ENCODE results near the gene NUDT3. TPM values are rescaled to one million over a fixed set of nuclear protein-coding genes. Genes with fewer than 3 reads are reported as not detected.

NUDT3 gene
- polyA plus RNA-seq, 1 of the 3 experiments (the other 2 are of a cell fraction) = 11.9 TPM

DNA sequence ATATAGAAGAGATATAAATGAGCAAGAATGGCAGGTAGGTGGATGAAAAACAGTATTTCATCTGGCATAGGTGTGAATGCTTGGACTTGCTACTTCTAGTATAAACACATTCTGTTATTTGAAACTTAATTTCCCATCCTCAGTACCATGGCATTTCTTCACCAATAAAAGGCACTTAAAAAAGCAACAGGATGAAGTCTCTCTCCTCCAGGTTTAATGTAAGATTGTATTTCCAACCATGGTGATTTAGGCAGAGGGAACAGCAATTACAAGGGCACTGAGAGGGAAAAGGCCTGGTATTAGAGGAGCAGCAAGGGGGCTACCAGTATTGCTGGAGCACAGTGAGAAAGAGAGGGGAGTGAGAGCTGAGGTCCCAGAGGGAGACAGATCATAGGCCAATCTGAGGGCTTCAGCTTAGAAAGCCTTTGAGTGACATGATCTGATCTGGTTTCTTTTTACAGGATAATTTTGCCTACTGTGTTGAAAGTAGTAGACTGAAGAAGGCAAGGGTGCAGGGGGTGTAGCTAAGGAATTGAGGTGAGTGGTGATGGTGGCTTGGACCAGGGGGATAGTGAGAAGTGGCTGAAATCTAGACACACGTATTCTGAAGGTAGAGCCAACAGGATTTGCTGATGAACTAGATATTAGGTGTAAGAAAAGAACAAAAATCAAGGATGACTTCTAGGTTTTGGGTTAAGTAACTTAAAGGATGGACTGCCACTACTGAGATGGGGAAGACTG is 75.9 kb downstream of the NUDT3 start (continued):
- TF ChIP-seq, protein P1, sequence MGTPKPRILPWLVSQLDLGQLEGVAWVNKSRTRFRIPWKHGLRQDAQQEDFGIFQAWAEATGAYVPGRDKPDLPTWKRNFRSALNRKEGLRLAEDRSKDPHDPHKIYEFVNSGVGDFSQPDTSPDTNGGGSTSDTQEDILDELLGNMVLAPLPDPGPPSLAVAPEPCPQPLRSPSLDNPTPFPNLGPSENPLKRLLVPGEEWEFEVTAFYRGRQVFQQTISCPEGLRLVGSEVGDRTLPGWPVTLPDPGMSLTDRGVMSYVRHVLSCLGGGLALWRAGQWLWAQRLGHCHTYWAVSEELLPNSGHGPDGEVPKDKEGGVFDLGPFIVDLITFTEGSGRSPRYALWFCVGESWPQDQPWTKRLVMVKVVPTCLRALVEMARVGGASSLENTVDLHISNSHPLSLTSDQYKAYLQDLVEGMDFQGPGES (IDR thresholded peaks at IDR 0.05; ENCODE audit: low read depth, low read length) = no peak
- TF ChIP-seq MXI1 (IDR thresholded peaks at IDR 0.05; ENCODE audit: low read depth, low read length) = no peak

- CTCF ChIA-PET = interaction anchor here (0.8 to 1.6 kb wide), 2 partner anchors 10 to 67 kb away, joined by 3 to 4 read pairs; partner anchors contain the start of gene SMIM29
- TF ChIP-seq, protein P2, sequence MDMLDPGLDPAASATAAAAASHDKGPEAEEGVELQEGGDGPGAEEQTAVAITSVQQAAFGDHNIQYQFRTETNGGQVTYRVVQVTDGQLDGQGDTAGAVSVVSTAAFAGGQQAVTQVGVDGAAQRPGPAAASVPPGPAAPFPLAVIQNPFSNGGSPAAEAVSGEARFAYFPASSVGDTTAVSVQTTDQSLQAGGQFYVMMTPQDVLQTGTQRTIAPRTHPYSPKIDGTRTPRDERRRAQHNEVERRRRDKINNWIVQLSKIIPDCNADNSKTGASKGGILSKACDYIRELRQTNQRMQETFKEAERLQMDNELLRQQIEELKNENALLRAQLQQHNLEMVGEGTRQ (IDR thresholded peaks at IDR 0.05; ENCODE audit: borderline replicate concordance, low read depth, low read length) = no peak
- TF ChIP-seq, protein P3, sequence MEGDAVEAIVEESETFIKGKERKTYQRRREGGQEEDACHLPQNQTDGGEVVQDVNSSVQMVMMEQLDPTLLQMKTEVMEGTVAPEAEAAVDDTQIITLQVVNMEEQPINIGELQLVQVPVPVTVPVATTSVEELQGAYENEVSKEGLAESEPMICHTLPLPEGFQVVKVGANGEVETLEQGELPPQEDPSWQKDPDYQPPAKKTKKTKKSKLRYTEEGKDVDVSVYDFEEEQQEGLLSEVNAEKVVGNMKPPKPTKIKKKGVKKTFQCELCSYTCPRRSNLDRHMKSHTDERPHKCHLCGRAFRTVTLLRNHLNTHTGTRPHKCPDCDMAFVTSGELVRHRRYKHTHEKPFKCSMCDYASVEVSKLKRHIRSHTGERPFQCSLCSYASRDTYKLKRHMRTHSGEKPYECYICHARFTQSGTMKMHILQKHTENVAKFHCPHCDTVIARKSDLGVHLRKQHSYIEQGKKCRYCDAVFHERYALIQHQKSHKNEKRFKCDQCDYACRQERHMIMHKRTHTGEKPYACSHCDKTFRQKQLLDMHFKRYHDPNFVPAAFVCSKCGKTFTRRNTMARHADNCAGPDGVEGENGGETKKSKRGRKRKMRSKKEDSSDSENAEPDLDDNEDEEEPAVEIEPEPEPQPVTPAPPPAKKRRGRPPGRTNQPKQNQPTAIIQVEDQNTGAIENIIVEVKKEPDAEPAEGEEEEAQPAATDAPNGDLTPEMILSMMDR (IDR thresholded peaks at IDR 0.05) = no peak
- TF ChIP-seq, protein P4, sequence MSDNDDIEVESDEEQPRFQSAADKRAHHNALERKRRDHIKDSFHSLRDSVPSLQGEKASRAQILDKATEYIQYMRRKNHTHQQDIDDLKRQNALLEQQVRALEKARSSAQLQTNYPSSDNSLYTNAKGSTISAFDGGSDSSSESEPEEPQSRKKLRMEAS (IDR thresholded peaks at IDR 0.05; ENCODE audit: low read depth) = no peak
- TF ChIP-seq TAF1 (IDR thresholded peaks at IDR 0.05; ENCODE audit: borderline replicate concordance, low read depth, low read length) (no peak), EZH2phosphoT487 (IDR thresholded peaks at IDR 0.05; ENCODE audit: borderline replicate concordance, low read depth) (no peak), RXRA (IDR thresholded peaks at IDR 0.05; ENCODE audit: borderline replicate concordance, low read depth) (no peak), FOSL2 (IDR thresholded peaks at IDR 0.05; ENCODE audit: borderline replicate concordance, low read depth) (no peak), RFX5 (IDR thresholded peaks at IDR 0.05; ENCODE audit: low read length) (no peak), EP300 (IDR thresholded peaks at IDR 0.05; ENCODE audit: borderline replicate concordance in 1 of 2, low read depth in 1 of 2, low read length in 1 of 2) (no peak), GATA2 (CRISPR knock-in tag; IDR thresholded peaks at IDR 0.05) (no peak), GABPA (IDR thresholded peaks at IDR 0.05; ENCODE audit: low read depth) (no peak), CHD2 (IDR thresholded peaks at IDR 0.05; ENCODE audit: low read length, partially characterized antibody) (no peak), TCF12 (IDR thresholded peaks at IDR 0.05) (no peak), RAD21 (IDR thresholded peaks at IDR 0.05; ENCODE audit: low read length) (no peak), JUND (IDR thresholded peaks at IDR 0.05) (no peak), MEF2A (IDR thresholded peaks at IDR 0.05; ENCODE audit: borderline replicate concordance, low read depth) (no peak), TEAD4 (IDR thresholded peaks at IDR 0.05; ENCODE audit: borderline replicate concordance, insufficient read depth) (no peak)
- TF ChIP-seq, protein P5, sequence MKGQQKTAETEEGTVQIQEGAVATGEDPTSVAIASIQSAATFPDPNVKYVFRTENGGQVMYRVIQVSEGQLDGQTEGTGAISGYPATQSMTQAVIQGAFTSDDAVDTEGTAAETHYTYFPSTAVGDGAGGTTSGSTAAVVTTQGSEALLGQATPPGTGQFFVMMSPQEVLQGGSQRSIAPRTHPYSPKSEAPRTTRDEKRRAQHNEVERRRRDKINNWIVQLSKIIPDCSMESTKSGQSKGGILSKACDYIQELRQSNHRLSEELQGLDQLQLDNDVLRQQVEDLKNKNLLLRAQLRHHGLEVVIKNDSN (IDR thresholded peaks at IDR 0.05; ENCODE audit: borderline replicate concordance, low read depth) = no peak
- TF ChIP-seq, protein P1 (IDR thresholded peaks at IDR 0.05; ENCODE audit: low read depth, low read length) = no peak
- TF ChIP-seq, protein P6, sequence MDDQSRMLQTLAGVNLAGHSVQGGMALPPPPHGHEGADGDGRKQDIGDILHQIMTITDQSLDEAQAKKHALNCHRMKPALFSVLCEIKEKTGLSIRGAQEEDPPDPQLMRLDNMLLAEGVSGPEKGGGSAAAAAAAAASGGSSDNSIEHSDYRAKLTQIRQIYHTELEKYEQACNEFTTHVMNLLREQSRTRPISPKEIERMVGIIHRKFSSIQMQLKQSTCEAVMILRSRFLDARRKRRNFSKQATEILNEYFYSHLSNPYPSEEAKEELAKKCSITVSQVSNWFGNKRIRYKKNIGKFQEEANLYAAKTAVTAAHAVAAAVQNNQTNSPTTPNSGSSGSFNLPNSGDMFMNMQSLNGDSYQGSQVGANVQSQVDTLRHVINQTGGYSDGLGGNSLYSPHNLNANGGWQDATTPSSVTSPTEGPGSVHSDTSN (IDR thresholded peaks at IDR 0.05) = no peak
- WGBS (ENCODE audit: low lambda C conversion rate) = 96% methylated on average over 6 of the region's 6 CpGs
- H3K27ac ChIP-seq (ENCODE audit: low read depth in 2 of 2, low read length in 1 of 2) = no peak overlapping the region
- H3K9ac ChIP-seq = no peak overlapping the region
- POLR2A ChIA-PET = no interaction called here
- peaks cover 23% of the 10 kb centered on the region for H3K79me2 ChIP-seq (ENCODE audit: insufficient read depth)
- no peak for DNase-seq
- H3K27me3 ChIP-seq (ENCODE audit: insufficient read depth) = no peaks in the 10 kb centered on the region
- H3K4me1 ChIP-seq (ENCODE audit: control insufficient read depth in 1 of 2, insufficient read depth in 2 of 2, low read depth in 1 of 2, low read length in 1 of 2) = no peaks in the 10 kb centered on the region
- H3K36me3 ChIP-seq (replicated peaks in 1 of 2; ENCODE audit: control insufficient read depth in 1 of 2, insufficient read depth in 2 of 2, low read length in 1 of 2) = no peaks in the 10 kb centered on the region
- no peak overlapping the region for H3K4me2 ChIP-seq
- H3K9me3 ChIP-seq = no peaks in the 10 kb centered on the region
- no peaks in the 10 kb centered on the region for H3K9me2 ChIP-seq
- H2AFZ ChIP-seq (ENCODE audit: low read depth) = no peak overlapping the region
- H3F3A ChIP-seq (replicated peaks; ENCODE audit: insufficient read depth) = peaks cover 3% of the 10 kb centered on the region
- H3K4me3 ChIP-seq (ENCODE audit: low read depth in 2 of 2, low read length in 1 of 2) = no peak overlapping the region
- peaks cover 13% of the 10 kb centered on the region for H4K20me1 ChIP-seq (ENCODE audit: insufficient read depth)
These were observed 76.7 kb downstream of the NUDT3 start for GRCh38 chr6:34315780-34316179.
